Muscle layer of colon (tissue), 2 donors: ENCODE data around the gene KHDC1L.
"Not testable (repeated sequence)": the region's sequence is repeated elsewhere in the genome, so short reads cannot be mapped to it uniquely, and the experiment has no call there.

ENCODE experiments used
- H3K27ac ChIP-seq: one replicate; pipeline ENCODE4 v1.7.0; 2013; ENCODE audit warnings: low read depth, mild to moderate bottlenecking, low read length, moderate library complexity
- H3K27me3 ChIP-seq, 2 donors: one replicate each; pipeline ENCODE4 v1.7.0; 2013; ENCODE audit warnings: low read length in 2 of 2, mild to moderate bottlenecking in 2 of 2; ENCODE audit not compliant: insufficient read depth in 2 of 2, control insufficient read depth in 1 of 2
- H3K36me3 ChIP-seq: one replicate; pipeline ENCODE4 v1.7.0; 2013; ENCODE audit warnings: mild to moderate bottlenecking, low read length; ENCODE audit not compliant: insufficient read depth
- H3K4me1 ChIP-seq: one replicate; pipeline ENCODE4 v1.7.0; 2013; ENCODE audit warnings: mild to moderate bottlenecking, low read length; ENCODE audit not compliant: insufficient read depth
- H3K4me3 ChIP-seq, 2 donors: one replicate each; pipeline ENCODE4 v1.7.0; 2013; ENCODE audit warnings: low read length in 2 of 2, low read depth in 1 of 2, mild to moderate bottlenecking in 1 of 2, moderate library complexity in 1 of 2
- H3K9ac ChIP-seq: one replicate; pipeline ENCODE4 v1.7.0; 2013; ENCODE audit warnings: low read length
- H3K9me3 ChIP-seq: one replicate; pipeline ENCODE4 v1.7.0; 2013; ENCODE audit warnings: mild to moderate bottlenecking, low read length
- donor health status: abdominal sarcoma.
- donor health status: Adenocarcinoma of cecum.

Gene KHDC1L, protein sequence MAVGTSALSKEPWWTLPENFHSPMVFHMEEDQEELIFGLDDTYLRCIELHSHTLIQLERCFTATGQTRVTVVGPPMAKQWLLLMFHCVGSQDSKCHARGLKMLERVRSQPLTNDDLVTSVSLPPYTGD

GRCh38 chr6:73225396-73225795, at the start of gene KHDC1L:
Gene KHDC1L, minus strand, starts transcription at chr6:73225496. Its CDS starts 88 bp downstream, at chr6:73225408.
- no peaks in the 10 kb centered on the region for H3K9me3 ChIP-seq
- no peaks in the 10 kb centered on the region for H3K4me1 ChIP-seq
- no peaks in the 10 kb centered on the region for H3K36me3 ChIP-seq
- no peaks in the 10 kb centered on the region for H3K27me3 ChIP-seq
- no peak within 1 kb of the TSS for H3K27ac ChIP-seq
- no peak within 1 kb of the TSS for H3K9ac ChIP-seq
- no peak within 1 kb of the TSS for H3K4me3 ChIP-seq

GRCh38 chr6:73269296-73269695, 44.0 kb upstream of the KHDC1L start:
- not testable (repeated sequence) for H3K9me3 ChIP-seq, H3K4me3 ChIP-seq, H3K4me1 ChIP-seq, H3K9ac ChIP-seq, H3K36me3 ChIP-seq, H3K27me3 ChIP-seq, H3K27ac ChIP-seq

DNA sequence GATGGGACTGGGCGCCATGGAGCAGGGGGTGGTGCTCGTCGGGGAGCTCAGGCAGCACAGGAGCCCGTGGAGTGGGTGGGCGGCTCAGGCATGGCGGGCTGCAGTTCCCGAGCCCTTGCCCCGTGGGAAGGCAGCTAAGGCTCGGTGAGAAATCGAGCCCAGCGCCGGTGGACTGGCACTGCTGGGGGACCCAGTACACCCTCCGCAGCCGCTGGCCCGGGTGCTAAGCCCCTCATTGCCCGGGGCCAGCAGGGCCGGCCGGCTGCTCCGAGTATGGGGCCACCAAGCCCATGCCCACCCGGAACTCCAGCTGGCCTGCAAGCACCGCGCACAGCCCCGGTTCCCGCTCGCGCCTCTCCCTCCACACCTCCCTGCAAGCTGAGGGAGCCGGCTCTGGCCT, 43.6 kb upstream of the KHDC1L start:
- not testable (repeated sequence) for H3K4me3 ChIP-seq, H3K36me3 ChIP-seq, H3K9ac ChIP-seq, H3K27me3 ChIP-seq, H3K9me3 ChIP-seq, H3K27ac ChIP-seq, H3K4me1 ChIP-seq

DNA sequence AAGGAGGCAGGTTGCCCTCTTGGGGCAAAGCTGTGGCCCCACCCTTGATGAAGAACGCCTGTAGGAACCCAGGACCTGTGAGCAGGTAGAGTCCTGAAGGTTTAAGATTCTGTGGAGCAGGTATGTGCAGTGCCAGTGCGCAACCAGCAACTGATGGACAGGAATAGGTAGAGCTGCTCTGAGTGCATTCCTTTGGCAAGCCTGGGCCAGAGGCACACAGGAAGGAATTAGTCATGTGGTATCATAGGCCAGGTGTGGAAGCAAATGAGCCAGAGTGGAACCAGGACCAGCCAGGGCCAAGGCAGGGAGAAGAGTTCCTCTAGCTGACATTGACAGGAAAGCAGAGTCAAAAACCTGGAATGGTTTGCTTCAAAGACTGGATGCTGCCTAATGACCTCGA, 39.1 kb upstream of the KHDC1L start:
- H3K9ac ChIP-seq: no peak overlapping the region
- no peaks in the 10 kb centered on the region for H3K9me3 ChIP-seq
- no peaks in the 10 kb centered on the region for H3K36me3 ChIP-seq
- H3K4me3 ChIP-seq: no peak overlapping the region
- peaks cover 15% of the 10 kb centered on the region for H3K4me1 ChIP-seq
- H3K27ac ChIP-seq: no peak overlapping the region
- H3K27me3 ChIP-seq: no peaks in the 10 kb centered on the region

DNA sequence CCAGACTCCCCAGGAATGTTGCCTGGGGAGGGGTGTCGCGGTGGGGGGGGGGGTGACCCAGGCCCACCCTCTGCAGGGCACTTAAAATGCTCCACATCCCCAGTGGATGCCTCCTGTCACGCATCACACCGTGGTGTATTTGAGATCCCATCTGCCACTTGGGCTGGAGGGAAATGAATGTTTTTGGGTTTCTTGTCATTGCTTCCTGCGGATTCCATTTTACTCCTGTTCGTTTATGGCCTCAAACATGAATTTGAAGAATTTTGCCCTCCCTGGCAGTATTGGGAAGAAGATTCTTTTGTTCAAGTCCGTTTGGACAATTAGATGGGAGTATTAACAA, 38.2 kb upstream of the KHDC1L start:
- Histone ChIP-seq H3K36me3 (no peaks in the 10 kb centered on the region), H3K9ac (peak overlapping the region; percentile 44), H3K27me3 (no peaks in the 10 kb centered on the region), H3K9me3 (no peaks in the 10 kb centered on the region), H3K4me1 (peaks cover 15% of the 10 kb centered on the region), H3K4me3 (peak overlapping the region; percentile 85 to 94), H3K27ac (peak overlapping the region; percentile 76)

- Histone ChIP-seq H3K27me3 (no peaks in the 10 kb centered on the region), H3K36me3 (no peaks in the 10 kb centered on the region), H3K9me3 (no peaks in the 10 kb centered on the region), H3K4me3 (peak within 1 kb of the TSS; percentile 85 to 94), H3K4me1 (peaks cover 15% of the 10 kb centered on the region), H3K27ac (peak within 1 kb of the TSS; percentile 76), H3K9ac (peak within 1 kb of the TSS; percentile 44)
Observed at GRCh38 chr6:73262671-73263569, 37.6 kb upstream of the KHDC1L start, which contains the start of gene KHDC1. Gene KHDC1, minus strand, starts transcription at chr6:73263196. Its CDS starts 20,679 bp downstream, at chr6:73242517.

GRCh38 chr6:73258721-73259120, 33.4 kb upstream of the KHDC1L start:
- H3K36me3 ChIP-seq: no peaks in the 10 kb centered on the region
- H3K27ac ChIP-seq: no peak overlapping the region
- H3K4me1 ChIP-seq: peaks cover 10% of the 10 kb centered on the region
- no peak overlapping the region for H3K9ac ChIP-seq
- no peaks in the 10 kb centered on the region for H3K27me3 ChIP-seq
- no peak overlapping the region for H3K4me3 ChIP-seq
- H3K9me3 ChIP-seq: no peaks in the 10 kb centered on the region

DNA sequence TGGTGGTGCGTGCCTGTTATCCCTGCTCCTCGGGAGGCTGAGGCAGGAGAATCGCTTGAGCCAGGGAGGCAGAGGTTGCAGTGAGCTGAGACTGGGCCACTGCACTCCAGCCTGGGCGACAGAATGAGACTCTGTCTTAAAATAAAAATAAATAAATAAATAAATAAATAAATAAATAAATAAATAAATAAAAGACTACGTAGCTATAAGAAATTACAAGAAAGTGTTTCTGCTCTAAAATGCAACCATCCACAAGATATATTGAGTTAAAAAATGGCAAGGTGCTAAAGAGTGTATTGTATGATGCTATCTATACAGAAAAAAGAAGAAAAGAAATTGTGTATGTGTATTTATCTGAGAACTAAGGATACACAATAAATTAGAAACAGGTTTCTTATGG, 29.0 kb upstream of the KHDC1L start:
- not testable (repeated sequence) for H3K9ac ChIP-seq, H3K4me3 ChIP-seq, H3K27me3 ChIP-seq, H3K9me3 ChIP-seq, H3K36me3 ChIP-seq, H3K27ac ChIP-seq, H3K4me1 ChIP-seq

GRCh38 chr6:73252703-73253102, 27.4 kb upstream of the KHDC1L start:
- no peaks in the 10 kb centered on the region for H3K9me3 ChIP-seq
- H3K36me3 ChIP-seq: no peaks in the 10 kb centered on the region
- no peak overlapping the region for H3K27ac ChIP-seq
- H3K4me1 ChIP-seq: no peaks in the 10 kb centered on the region
- H3K27me3 ChIP-seq: no peaks in the 10 kb centered on the region
- H3K4me3 ChIP-seq: no peak overlapping the region
- H3K9ac ChIP-seq: no peak overlapping the region

DNA sequence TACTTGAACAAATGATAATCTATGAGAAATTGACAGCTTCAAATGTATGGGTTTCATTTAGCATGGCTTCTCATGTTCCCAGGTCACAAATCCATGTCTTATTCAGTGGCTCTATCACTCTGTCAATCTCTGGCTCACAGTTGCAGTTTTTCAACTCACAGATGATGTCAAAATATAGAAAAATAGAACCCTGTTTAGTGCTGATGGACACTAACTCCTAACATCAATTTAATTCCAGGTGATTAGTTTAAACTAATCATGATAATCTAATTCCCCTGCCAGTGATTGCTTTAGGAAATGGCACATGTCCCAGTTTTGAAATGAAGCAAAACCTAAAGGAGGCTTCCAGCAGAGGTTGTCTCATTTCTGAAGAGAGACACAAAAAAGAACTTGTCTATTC, 24.7 kb upstream of the KHDC1L start:
- Histone ChIP-seq H3K9ac (no peak overlapping the region), H3K27me3 (no peaks in the 10 kb centered on the region), H3K36me3 (no peaks in the 10 kb centered on the region), H3K27ac (no peak overlapping the region), H3K4me1 (no peaks in the 10 kb centered on the region), H3K4me3 (no peak overlapping the region), H3K9me3 (no peaks in the 10 kb centered on the region)

DNA sequence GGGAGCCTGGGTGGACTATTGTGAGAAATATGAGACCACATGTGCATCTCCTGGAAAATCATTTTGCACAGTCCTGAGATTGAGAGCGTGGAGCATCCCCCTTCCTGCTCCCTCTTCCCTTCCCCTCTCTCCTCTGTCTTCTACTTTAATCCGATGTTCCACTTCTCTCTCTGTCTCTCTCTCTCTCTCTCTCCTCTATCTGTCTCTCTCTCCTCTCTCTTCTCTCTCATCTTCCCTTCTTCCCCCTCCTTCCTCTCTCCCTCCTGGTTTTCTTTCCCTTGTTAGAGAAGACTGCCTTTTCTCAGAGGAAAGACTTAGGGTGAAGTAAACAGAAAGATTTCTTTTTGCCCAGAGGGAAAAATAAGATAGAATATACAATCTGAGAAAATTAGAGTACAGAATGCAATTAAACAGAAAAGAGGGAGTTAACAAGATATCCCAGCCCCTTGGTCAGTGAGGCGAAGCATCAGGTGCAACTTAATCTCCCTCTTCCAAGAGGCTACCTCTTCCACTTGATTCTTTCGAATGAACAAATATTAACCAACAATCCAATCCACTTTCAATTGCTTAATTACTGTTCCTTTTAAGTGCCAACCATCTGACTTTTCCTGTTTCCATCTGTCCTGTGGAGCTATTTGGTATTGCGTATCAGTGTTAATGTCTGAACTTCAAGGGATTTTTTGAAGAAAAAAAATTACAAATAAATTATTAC, 23.1 kb upstream of the KHDC1L start:
- Histone ChIP-seq H3K4me3 (no peak overlapping the region), H3K27me3 (no peaks in the 10 kb centered on the region), H3K36me3 (no peaks in the 10 kb centered on the region), H3K9me3 (no peaks in the 10 kb centered on the region), H3K9ac (no peak overlapping the region), H3K4me1 (no peaks in the 10 kb centered on the region), H3K27ac (no peak overlapping the region)
